ENCODE data around the gene INTS2.

- TF ChIP-seq GATA3 (IDR thresholded peaks at IDR 0.05; ENCODE audit: low read depth, low read length): no peak
- TF ChIP-seq GATA2 (IDR thresholded peaks at IDR 0.05; ENCODE audit: low read depth, low read length): no peak
Measured at GRCh38 chr17:61837175-61838051, 90.4 kb downstream of the INTS2 start.

Data from SH-SY5Y (cell line).